GM12872 (cell line): Measurements from ENCODE around the gene TCEA3.

Source experiments
- CTCF ChIP-seq: IDR thresholded peaks from 3 replicates; pipeline ENCODE4 v1.5.1; 2011; ENCODE audit warnings: low read depth, mild to moderate bottlenecking, low read length, moderate library complexity; ENCODE audit not compliant: insufficient read depth

Gene TCEA3

GRCh38 chr1:23356471-23357137 is 67.9 kb downstream of the TCEA3 start:
- TF ChIP-seq CTCF: no peak

DNA sequence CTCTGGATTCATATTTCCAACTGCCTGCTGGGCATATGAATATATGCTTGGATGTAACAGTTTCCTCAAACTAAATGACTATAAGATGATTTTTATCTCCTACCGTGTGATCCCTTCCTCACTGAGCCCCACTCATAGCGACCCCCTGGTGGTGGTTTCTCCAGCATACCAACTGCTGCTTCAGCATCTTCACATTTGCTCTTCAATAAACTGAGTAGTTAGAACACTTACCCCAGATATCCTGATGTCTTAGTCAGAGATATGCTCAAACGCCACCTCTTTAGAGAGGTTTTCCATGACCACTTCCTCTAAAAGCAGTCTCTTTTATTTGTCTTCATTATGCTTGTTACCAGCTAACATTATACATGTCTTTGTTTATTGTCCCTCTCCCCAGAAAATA is 70.3 kb downstream of the TCEA3 start:
- no peak; the same call in 2 of the 3 replicates for TF ChIP-seq CTCF

GRCh38 chr1:23352096-23352695 is 72.4 kb downstream of the TCEA3 start:
- no peak for TF ChIP-seq CTCF

GRCh38 chr1:23345920-23346319 is 78.6 kb downstream of the TCEA3 start:
- no peak for TF ChIP-seq CTCF

DNA sequence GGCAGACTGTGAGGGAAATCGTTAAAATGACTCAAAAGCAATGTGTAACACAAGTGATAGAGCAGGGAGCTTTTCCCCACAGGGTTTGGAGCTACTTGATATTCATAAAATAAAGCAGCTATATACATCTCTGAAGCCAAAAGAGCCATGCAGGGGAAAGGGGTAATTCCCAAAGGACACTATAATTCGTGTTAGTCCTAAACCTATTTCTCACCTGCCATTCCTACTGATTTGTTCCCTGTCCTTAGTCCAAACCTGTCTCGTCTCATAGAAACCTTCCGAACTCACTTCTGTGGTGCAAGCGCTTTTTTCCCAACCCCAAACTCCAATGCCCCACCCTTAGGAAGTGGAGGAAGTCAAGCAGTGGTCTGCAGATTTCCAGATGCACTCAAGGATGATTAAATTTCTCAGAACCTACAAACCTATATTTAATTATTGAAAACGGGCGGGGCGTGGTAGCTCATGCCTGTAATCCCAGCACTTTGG is 79.5 kb downstream of the TCEA3 start:
- no peak for TF ChIP-seq CTCF

DNA sequence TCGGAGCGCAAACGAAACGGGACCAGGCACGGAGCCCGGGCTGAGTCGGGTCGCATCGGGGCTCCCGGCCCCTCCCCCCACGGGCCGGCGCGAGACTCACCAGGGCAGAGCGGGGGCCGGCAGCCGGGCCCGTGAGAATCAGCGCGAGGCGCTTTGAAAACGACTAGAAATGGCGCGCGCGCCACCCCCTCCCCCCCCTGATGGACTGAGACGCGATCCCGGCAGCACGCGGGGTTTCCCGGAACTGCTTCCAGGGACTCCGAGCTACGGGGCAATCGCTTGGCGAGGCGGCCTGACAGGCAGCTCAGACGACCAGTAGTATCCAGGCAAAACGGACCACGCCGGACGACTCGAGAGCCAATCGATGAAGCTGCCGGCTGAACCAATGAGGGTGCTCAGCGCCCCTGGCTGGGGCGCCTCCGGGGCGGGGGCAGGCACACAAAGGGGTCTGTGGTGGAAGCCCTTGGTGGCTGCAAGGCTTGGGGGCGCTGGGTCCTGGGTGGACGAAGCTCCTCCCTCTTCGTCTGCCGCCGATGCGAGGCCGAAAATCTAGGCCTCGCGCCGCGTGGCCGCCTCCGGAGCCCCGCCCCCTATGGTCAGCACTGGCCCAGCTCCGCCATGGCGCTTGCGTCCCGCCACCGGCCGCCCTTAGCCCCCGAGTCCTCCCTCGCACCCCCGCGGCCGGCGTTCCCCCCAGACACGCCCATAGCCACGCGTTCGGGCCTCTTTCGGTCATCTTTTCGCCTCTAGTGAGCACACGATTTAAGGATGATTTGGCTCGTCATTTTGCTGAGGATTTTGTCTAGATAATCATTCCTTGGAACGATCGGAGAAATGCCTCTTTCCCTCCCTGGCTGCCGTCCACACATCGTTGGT is 80.2 kb downstream of the TCEA3 start, which contains the start of gene HNRNPR:
Gene HNRNPR (minus strand): TSS at position 174 of the 876 bp plus-strand sequence. CDS start 3,276 bp downstream, outside the sequence.
- no peak for TF ChIP-seq CTCF
